WERI-Rb-1 (cell line): ENCODE data around the gene COL17A1.

Experiments used
- DNase-seq: peaks from one replicate; pipeline ENCODE4 v3.0.0-alpha.2; 2020
- H3K27ac ChIP-seq: fragments of 250-450 bp; sonication (Bioruptor Pico); 2 replicates; pipeline ENCODE4 v1.5.1; 2020; ENCODE audit warnings: mild to moderate bottlenecking, moderate library complexity
- H3K27me3 ChIP-seq: fragments of 250-450 bp; sonication (Bioruptor Pico); 2 replicates; pipeline ENCODE4 v1.5.1; 2021; ENCODE audit warnings: mild to moderate bottlenecking, low read depth, moderate library complexity; ENCODE audit not compliant: insufficient read depth, severe bottlenecking
- H3K36me3 ChIP-seq: fragments of 250-450 bp; sonication (Bioruptor Pico); 2 replicates; pipeline ENCODE4 v1.5.1; 2020; ENCODE audit warnings: mild to moderate bottlenecking, moderate library complexity
- H3K4me3 ChIP-seq: 2 replicates; pipeline ENCODE4 v1.5.1; 2011; ENCODE audit warnings: low read depth, mild to moderate bottlenecking, control low read depth, low read length
- H3K9me3 ChIP-seq: fragments of 250-450 bp; sonication (Bioruptor Pico); 2 replicates; pipeline ENCODE4 v1.5.1; 2021; ENCODE audit warnings: mild to moderate bottlenecking, moderate library complexity; ENCODE audit not compliant: severe bottlenecking
- TF ChIP-seq, protein P1 (sequence below): IDR thresholded peaks from 2 replicates; pipeline ENCODE4 v1.5.1; 2011; ENCODE audit warnings: low read depth, mild to moderate bottlenecking, control low read depth, inconsistent platforms, low read length

Gene COL17A1

DNA sequence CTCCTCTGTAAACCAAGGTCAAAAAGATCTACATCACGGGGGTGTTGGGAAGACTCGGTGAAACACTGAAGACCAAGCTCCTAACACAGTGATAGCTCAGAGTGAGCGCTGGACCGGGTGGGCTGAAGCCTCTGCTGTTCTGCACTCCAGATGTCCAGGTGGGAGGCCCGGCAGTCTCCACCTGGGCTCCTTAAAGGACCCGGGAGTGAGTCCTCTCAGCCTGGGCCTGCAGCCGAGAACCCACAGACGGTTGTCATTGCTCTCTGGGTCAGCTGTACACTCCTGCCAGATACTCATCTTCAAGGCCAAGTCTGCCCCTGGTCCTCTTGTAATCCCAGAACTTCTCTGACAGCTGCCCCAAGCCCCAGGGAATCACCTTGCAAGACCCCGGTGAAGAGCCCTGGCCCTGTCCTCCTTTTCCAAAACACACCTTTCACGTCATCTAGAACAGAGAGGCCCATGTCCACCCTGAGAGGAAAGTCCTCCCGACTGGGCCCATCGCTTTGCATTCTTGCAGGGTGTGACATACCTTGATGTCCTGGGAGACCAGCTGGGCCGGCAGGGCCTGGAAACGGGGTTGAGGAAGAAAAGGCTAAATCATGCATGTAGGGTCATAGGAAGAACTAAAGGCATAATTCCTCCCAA, 43.7 kb downstream of the COL17A1 start:
- Histone ChIP-seq H3K4me3 (no peak overlapping the region), H3K9me3 (no peaks in the 10 kb centered on the region), H3K27ac (no peak overlapping the region), H3K36me3 (no peaks in the 10 kb centered on the region), H3K27me3 (no peaks in the 10 kb centered on the region)
- DNase-seq = no peak
- TF ChIP-seq, protein P1, sequence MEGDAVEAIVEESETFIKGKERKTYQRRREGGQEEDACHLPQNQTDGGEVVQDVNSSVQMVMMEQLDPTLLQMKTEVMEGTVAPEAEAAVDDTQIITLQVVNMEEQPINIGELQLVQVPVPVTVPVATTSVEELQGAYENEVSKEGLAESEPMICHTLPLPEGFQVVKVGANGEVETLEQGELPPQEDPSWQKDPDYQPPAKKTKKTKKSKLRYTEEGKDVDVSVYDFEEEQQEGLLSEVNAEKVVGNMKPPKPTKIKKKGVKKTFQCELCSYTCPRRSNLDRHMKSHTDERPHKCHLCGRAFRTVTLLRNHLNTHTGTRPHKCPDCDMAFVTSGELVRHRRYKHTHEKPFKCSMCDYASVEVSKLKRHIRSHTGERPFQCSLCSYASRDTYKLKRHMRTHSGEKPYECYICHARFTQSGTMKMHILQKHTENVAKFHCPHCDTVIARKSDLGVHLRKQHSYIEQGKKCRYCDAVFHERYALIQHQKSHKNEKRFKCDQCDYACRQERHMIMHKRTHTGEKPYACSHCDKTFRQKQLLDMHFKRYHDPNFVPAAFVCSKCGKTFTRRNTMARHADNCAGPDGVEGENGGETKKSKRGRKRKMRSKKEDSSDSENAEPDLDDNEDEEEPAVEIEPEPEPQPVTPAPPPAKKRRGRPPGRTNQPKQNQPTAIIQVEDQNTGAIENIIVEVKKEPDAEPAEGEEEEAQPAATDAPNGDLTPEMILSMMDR = no peak

DNA sequence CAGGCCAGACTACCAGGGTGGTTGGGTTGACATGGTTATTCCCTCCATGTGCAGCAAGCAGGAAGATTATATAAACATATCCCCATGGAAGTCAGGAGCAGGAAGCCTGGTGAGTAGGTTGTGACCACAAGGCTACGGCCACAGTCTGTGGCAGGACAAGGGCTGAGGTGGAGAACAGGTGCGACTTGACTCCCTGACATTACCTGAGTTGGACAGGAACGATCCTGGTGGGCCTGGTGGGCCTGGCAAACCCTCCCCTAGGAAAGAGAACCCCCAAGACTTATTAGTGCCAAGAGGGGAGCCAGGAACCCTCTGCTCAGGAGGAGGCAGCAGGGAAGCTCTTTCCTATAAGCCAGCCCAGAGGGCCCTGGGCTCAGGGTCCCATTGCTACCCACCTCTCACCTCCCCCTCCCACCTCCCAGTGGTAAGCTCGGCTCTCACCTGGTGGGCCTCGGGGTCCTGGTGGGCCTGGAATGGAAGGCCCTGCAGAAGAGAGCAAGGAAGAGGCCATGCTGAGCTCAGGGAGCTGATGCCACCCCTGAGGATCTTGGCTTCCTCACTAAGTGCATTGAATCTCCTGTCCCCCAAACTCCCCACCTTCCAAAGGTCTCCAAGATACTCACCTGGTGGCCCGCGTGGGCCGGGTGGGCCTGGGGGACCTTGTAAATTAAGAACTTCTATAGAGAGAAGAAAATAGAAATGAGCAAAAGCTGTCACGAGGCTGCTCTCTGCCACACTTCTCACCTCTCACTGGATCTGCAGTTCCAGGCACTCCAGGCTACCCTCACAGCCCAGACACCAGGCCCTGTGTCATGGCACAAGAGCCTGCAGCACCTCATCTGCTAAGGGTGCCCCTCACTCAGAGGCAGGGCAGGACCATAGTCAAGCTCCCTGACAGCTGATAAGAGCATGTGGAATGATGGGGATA, 44.6 kb downstream of the COL17A1 start:
- H3K36me3 ChIP-seq = no peaks in the 10 kb centered on the region
- TF ChIP-seq, protein P1 = no peak
- H3K27ac ChIP-seq = no peak overlapping the region
- H3K27me3 ChIP-seq = no peaks in the 10 kb centered on the region
- no peak overlapping the region for H3K4me3 ChIP-seq
- DNase-seq = no peak
- H3K9me3 ChIP-seq = no peaks in the 10 kb centered on the region

DNA sequence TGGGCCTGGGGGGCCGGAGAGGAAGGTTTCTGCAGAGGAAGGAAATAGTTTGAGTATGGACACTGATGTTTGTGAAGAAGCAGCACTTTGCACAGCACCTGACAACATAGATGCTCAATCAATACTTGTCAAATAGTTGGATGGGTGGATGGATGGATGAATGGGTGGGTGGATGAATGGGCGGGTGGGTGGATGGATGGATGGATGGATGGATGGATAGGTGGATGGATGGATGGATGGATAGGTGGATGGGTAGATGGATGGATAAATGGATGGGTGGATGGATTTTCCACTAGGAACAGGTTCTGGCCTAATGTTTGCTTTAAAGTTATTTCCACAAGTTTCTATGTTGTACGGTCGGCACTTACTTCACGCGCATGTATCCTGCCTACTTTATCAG, 45.3 kb downstream of the COL17A1 start:
- no peak overlapping the region for H3K4me3 ChIP-seq
- DNase-seq = no peak
- no peaks in the 10 kb centered on the region for H3K9me3 ChIP-seq
- TF ChIP-seq, protein P1 = no peak
- no peak overlapping the region for H3K27ac ChIP-seq
- no peaks in the 10 kb centered on the region for H3K36me3 ChIP-seq
- H3K27me3 ChIP-seq = no peaks in the 10 kb centered on the region

DNA sequence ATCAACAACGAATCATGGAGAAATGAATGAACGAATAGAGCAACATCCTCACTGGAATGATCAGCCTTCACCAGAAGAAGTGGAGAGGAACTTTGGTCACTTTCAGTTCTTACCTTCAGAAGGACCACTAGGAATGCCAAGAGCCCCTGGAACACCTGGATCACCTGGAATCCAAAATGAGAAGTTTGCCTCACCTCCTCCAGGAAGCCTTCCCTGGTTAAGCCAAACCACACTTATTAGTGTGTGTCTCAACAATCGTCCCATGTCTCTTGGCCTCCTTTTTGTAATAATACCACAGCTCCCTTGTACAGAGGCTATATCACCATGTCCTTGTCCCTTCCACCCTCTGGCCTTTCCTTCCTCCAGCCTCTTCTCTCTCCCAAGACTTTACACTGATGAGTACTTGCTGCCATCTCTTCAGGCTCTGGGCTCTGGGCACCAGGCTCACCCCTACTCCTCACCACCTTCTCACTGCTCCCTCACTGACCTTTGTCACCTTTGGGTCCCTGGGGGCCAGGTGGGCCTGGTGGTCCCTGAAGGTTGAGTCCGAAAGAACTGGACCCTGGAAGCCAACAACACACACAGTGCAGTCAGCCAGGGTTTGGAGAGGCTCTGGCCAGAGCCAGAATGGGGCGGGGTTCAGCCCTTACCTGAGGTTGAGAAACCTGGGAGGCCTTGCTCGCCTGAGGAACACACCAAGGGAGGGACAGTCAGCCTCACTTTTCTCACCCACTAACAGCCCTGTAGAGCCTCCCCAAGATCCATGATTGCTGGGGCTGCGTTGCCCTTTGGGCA, 46.5 kb downstream of the COL17A1 start:
- TF ChIP-seq, protein P1 = no peak
- Histone ChIP-seq H3K4me3 (no peak overlapping the region), H3K27ac (no peak overlapping the region), H3K36me3 (no peaks in the 10 kb centered on the region), H3K9me3 (no peaks in the 10 kb centered on the region), H3K27me3 (no peaks in the 10 kb centered on the region)
- DNase-seq = no peak

DNA sequence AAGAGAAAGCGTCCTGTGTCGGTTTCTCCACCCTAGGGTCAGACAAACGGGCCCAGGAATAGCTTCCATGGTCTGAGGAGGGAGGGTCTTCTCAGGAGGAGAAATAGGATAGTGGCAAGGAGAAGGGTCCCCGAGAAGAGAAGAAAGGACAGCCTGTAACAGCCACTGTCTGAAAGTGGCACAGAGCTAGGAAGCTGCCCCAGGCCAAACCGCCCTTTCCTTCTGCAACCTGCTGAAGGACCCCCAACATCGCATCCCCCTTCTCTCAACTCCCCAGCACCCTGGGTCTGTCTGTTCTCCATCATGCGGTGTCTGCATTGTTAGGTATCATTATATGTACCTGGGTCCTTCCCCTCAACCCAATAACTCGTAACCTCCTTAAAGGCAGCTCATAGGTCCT, 47.1 kb downstream of the COL17A1 start:
- Histone ChIP-seq H3K27me3 (no peaks in the 10 kb centered on the region), H3K4me3 (no peak overlapping the region), H3K9me3 (no peaks in the 10 kb centered on the region), H3K36me3 (no peaks in the 10 kb centered on the region), H3K27ac (no peak overlapping the region)
- TF ChIP-seq, protein P1 = no peak
- DNase-seq = no peak
